ENCODE results near the gene SCN1B. TPM values are rescaled to one million over a fixed set of nuclear protein-coding genes. Genes with fewer than 3 reads are reported as not detected.
"Not testable (repeated sequence)": the region's sequence is repeated elsewhere in the genome, so short reads cannot be mapped to it uniquely, and the experiment has no call there.

Gene SCN1B
- total RNA-seq, 4 donors from 2014 or later = 8.3 to 15.7 (median 12.8) TPM

DNA sequence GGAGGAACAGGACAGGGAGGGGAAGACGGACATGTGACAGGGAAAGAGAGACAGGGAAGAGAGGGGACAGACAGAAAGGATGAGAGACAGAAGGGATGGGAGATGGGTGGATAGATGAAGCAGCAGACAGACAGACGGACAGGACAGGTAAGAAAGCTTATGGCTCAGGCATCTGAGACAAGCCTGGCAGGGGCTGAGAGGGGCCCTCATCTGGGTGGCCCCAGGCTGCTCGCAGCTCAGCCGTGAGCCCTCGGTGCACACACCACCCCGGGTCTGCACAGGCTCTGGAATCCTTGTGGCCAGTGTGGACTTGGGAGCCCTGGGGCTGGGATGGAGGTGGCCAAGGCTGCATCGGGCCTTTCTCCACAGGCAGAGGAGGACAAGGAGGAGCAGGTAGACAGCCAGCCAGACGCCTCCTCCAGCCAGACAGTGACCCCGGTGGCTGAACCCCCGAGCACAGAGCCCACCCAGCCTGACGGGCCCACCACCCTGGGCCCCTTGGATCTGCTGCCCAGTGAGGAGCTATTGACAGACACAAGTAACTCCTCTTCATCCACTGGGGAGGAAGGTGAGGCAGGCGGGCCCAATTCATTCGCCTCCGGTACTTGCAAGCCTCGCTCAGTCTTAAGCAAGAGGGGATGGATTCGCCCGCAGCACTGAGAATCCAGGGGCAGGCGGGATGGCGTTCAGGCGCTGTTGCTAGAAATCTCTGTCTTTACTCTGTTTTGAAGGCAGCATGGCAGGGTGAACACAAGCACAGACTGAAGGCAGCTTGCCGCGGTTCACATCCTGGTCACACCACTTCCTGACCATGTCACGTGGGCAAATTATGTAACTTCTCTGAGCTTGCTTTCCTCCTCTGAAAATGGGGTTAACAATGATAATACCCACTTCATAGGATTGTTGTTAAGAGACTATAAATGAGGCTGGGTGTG lies 16.2 kb upstream of the SCN1B start:
- intact Hi-C loops (cut with DNase I) = loop anchor here (2.0 kb wide), 1 partner anchor 41 kb away; no protein-coding TSS in a partner anchor

DNA sequence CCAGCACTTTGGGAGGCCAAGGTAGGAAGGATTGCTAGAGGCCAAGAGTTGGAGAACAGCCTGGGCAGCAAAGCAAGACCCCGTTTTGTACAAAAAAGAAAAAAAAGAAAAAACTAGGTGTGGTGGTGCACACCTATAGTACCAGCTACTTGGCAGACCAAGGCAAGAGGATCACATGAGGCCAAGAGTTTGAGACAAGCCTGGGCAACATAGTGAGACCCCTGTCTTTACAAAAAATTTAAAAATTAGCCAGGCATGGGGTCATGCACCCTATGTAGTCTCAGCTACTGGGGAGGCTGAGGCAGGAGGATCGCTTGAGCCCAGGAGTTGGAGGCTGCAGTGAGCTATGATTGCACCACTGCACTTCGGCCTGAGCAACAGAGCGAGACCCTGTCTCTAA lies 15.5 kb upstream of the SCN1B start:
- Histone ChIP-seq H3K36me3 (peaks cover 34 to 95% (median 88%) of the 10 kb centered on the region in 4 donors), H3K4me1 (peaks cover 18 to 42% (median 24%) of the 10 kb centered on the region in 4 donors), H3K27ac (replicated peaks in 1 of 4) (peak overlapping the region in 1 of 4 donors; percentile 62)
- H3K4me3 ChIP-seq; H3K9me3 ChIP-seq; intact Hi-C loops (cut with DNase I); DNase-seq (ENCODE audit: extremely low spot score); H3K27me3 ChIP-seq: not testable (repeated sequence)
- 95% methylated on average over 4 of the region's 4 CpGs for WGBS

More for the DNA sequence above, 16.2 kb upstream of the SCN1B start:
- H3K4me3 ChIP-seq = no peak overlapping the region
- H3K27me3 ChIP-seq = no peaks in the 10 kb centered on the region
- peak overlapping the region in 2 of 4 donors; percentile 33 to 62 for H3K27ac ChIP-seq (replicated peaks in 1 of 4)
- H3K36me3 ChIP-seq = peaks cover 27 to 95% (median 88%) of the 10 kb centered on the region in 4 donors
- H3K9me3 ChIP-seq = no peaks in the 10 kb centered on the region
- 83% methylated on average over 15 of the region's 23 CpGs for WGBS
- TF ChIP-seq EP300 (IDR thresholded peaks at IDR 0.05) = no peak
- TF ChIP-seq, protein P1, sequence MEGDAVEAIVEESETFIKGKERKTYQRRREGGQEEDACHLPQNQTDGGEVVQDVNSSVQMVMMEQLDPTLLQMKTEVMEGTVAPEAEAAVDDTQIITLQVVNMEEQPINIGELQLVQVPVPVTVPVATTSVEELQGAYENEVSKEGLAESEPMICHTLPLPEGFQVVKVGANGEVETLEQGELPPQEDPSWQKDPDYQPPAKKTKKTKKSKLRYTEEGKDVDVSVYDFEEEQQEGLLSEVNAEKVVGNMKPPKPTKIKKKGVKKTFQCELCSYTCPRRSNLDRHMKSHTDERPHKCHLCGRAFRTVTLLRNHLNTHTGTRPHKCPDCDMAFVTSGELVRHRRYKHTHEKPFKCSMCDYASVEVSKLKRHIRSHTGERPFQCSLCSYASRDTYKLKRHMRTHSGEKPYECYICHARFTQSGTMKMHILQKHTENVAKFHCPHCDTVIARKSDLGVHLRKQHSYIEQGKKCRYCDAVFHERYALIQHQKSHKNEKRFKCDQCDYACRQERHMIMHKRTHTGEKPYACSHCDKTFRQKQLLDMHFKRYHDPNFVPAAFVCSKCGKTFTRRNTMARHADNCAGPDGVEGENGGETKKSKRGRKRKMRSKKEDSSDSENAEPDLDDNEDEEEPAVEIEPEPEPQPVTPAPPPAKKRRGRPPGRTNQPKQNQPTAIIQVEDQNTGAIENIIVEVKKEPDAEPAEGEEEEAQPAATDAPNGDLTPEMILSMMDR (IDR thresholded peaks at IDR 0.05) = no peak
- no peak for TF ChIP-seq POLR2A (IDR thresholded peaks at IDR 0.05; ENCODE audit: low read depth)
- no peak for TF ChIP-seq POLR2AphosphoS5 (IDR thresholded peaks at IDR 0.05)
- DNase-seq (ENCODE audit: extremely low spot score) = no peak
- peaks cover 21 to 46% (median 28%) of the 10 kb centered on the region in 4 donors for H3K4me1 ChIP-seq

DNA sequence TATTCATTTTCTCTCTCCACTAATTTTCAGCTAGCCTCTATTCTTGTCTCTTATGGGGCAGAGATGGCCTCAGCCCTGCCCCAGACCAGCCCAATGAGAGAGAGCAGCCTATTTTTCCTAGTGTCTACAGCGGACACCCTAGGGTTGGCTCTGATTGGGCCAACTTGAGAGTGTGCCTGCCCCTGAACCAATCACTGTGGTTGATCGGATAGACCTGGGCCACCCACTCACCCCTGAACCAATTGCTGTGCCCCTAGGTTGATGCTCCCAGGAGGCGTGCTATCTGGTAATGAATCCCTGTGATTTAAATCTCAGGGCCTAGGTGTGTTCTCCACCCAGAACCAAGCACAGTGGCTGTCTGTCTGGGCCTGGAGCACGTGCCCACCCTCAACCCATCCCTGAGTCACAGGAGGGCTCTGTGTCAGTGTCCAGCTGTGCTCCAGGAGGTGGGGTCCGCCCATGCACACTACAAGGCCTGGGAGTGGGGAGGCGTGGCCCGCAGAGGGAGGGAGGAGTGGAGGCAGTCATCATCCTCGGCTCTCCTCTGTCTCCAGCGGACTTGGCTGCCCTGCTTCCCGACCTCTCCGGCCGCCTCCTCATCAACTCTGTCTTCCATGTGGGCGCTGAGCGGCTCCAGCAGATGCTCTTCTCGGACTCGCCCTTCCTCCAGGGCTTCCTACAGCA lies 14.9 kb upstream of the SCN1B start:
- Histone ChIP-seq H3K27me3 (no peaks in the 10 kb centered on the region), H3K4me1 (peaks cover 18 to 42% (median 24%) of the 10 kb centered on the region in 4 donors), H3K9me3 (no peaks in the 10 kb centered on the region), H3K36me3 (peaks cover 33 to 95% (median 88%) of the 10 kb centered on the region in 4 donors), H3K4me3 (no peak overlapping the region), H3K27ac (replicated peaks in 1 of 4) (no peak overlapping the region)
- TF ChIP-seq, protein P1 (IDR thresholded peaks at IDR 0.05) = no peak
- TF ChIP-seq POLR2A (IDR thresholded peaks at IDR 0.05; ENCODE audit: low read depth) (no peak), POLR2AphosphoS5 (IDR thresholded peaks at IDR 0.05) (no peak), EP300 (IDR thresholded peaks at IDR 0.05) (no peak)
- DNase-seq (ENCODE audit: extremely low spot score) = no peak
- intact Hi-C loops (cut with DNase I) = no loop called here
- WGBS = 84% methylated on average over 12 of the region's 16 CpGs

DNA sequence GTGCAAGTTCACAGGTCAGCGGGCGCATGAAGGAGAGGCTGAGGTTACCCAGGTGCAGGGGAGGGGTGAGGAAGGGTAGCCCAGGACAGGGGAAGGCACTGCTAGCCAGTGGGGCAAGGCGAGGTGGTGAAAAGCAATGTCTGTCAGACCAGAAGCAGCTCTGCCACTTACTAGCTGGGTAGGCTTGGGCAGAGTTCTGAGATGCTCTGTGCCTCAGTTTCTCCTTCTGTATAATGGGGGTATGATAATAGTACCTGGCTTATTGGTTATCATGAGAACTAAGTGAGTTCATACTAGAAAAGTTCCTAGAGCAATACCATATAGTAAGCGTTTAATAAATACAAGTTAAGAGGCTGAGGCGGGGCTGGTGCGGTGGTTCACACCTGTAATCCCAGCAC lies 14.3 kb upstream of the SCN1B start:
- no peak overlapping the region for H3K4me3 ChIP-seq
- peaks cover 18 to 42% (median 24%) of the 10 kb centered on the region in 4 donors for H3K4me1 ChIP-seq
- H3K27me3 ChIP-seq = no peaks in the 10 kb centered on the region
- TF ChIP-seq POLR2A (IDR thresholded peaks at IDR 0.05; ENCODE audit: low read depth) (no peak), EP300 (IDR thresholded peaks at IDR 0.05) (no peak), POLR2AphosphoS5 (IDR thresholded peaks at IDR 0.05) (no peak)
- TF ChIP-seq, protein P1 (IDR thresholded peaks at IDR 0.05) = no peak
- 97% methylated on average over 6 of the region's 6 CpGs for WGBS
- DNase-seq (ENCODE audit: extremely low spot score) = no peak
- H3K9me3 ChIP-seq = no peaks in the 10 kb centered on the region
- peaks cover 35 to 95% (median 89%) of the 10 kb centered on the region in 4 donors for H3K36me3 ChIP-seq
- H3K27ac ChIP-seq (replicated peaks in 1 of 4) = no peak overlapping the region
- intact Hi-C loops (cut with DNase I) = no loop called here

DNA sequence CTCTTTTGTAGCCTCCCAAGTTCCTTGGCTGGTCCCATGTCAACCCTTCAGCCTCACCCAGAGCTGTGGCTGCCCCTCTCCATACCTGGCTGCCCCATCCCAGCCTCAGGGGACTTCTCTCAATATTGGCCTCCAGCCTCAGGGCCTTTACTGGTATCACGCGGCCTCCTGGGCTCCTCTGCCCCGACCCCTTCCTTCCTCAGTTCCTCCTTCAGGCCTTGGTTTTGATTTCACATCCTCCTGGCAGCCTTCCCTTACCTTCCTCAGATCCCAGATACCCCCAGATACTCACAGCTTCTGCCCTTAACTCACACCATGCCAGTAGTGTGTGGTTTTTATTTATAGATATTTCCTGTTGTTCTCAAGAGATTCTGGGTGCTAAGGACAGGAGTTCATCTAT lies 12.8 kb upstream of the SCN1B start:
- intact Hi-C loops (cut with DNase I) = no loop called here

More for the DNA sequence above, 12.8 kb upstream of the SCN1B start:
- no peak overlapping the region for H3K4me3 ChIP-seq
- WGBS = 89% methylated on average over 3 of the region's 3 CpGs
- no peak overlapping the region for H3K27ac ChIP-seq (replicated peaks in 1 of 4)
- no peaks in the 10 kb centered on the region for H3K27me3 ChIP-seq
- no peaks in the 10 kb centered on the region for H3K9me3 ChIP-seq
- peaks cover 50 to 95% (median 90%) of the 10 kb centered on the region in 4 donors for H3K36me3 ChIP-seq
- peaks cover 11 to 35% (median 16%) of the 10 kb centered on the region in 4 donors for H3K4me1 ChIP-seq
- no peak for DNase-seq (ENCODE audit: extremely low spot score)
- TF ChIP-seq POLR2A (IDR thresholded peaks at IDR 0.05; ENCODE audit: low read depth) (no peak), EP300 (IDR thresholded peaks at IDR 0.05) (no peak), POLR2AphosphoS5 (IDR thresholded peaks at IDR 0.05) (no peak)
- TF ChIP-seq, protein P1 (IDR thresholded peaks at IDR 0.05) = no peak
